ENCODE results near the gene LRP1-AS.

LRP1-AS gene

GRCh38 chr12:57158665-57159064 lies 11.2 kb upstream of the LRP1-AS start:
- no peak for DNase-seq

DNA sequence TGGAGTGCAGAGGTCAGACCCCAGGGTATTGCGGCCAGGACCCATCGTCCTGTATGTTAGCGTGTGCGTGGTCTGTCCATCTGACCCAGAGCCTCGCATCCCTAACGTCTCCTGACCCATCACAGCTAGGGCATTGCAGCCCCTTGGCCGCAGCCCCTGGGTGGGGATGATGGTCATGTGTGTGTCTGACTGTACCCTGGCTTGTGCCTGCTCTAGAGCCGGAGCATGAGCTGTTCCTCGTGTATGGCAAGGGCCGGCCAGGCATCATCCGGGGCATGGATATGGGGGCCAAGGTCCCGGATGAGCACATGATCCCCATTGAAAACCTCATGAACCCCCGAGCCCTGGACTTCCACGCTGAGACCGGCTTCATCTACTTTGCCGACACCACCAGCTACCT lies 10.8 kb upstream of the LRP1-AS start:
- no peak for DNase-seq

DNA sequence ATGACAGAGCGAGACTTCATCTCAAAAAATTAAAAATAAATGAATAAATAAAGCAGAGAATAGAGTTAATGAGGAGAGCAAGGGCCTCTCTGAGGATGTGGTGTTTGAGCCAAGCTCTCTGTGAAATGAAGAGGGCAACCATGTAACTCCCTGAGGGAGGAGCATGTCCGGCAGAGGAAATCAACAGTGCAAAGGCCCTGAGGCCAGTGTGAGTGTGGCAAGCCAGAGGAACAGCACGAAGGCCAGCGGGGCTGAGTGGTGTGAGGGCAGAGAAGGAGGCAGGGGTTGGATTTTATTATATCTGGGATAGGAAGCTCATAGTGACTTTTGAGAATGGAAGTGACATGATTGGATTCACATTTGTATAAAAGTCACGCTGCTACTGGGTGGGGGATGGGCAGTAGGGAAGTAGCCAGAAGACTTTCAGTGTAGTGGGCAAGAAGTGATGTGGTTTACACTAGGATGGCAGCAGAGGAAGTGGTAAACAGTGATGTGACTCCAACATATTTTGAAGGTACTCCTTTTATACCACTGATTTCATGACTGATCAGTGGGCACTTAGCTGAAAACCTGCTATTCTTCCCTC lies 10.3 kb upstream of the LRP1-AS start:
- no peak for DNase-seq

- DNase-seq, result no peak
Observed at GRCh38 chr12:57156701-57157403, 9.4 kb upstream of the LRP1-AS start.

DNA sequence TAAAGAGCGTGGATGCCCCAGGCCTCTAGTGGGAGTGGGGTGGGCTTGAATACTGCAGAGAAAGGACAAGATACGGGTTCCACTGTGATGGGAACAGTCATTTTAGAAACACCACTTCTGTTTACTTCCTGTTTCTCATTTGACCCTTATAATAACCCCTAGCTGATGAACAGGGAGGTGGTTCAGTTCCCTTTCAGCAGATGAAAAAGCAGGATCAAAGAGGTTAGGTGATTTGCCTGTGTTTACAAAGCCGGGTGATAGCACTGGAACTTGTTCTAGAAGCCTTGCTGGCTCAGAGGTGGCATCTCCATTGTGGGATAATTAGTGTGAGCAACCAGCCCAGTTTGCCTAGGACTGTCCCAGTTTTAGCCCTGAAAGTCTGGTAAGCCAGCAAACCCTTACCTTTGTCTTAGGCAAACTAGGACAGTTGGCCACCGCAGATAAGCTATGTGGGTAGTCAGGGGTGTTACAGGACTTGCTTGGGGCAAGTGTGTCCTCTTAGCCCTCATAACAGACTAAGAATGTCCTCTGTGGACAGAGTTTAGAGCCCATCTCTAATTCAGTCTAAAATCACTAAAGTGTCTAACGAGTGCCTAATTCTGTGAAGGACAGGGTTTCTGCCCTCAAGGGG lies 7.5 kb upstream of the LRP1-AS start:
- no peak for DNase-seq

GRCh38 chr12:57154076-57154475 lies 6.7 kb upstream of the LRP1-AS start:
- no peak for DNase-seq

- DNase-seq, result no peak
Observed at GRCh38 chr12:57153415-57153997, 6.1 kb upstream of the LRP1-AS start.

GRCh38 chr12:57152639-57153038 lies 5.2 kb upstream of the LRP1-AS start:
- no peak for DNase-seq

- DNase-seq, result no peak
Observed at GRCh38 chr12:57151741-57152630, 4.6 kb upstream of the LRP1-AS start.

GRCh38 chr12:57150400-57151000 lies 3.1 kb upstream of the LRP1-AS start:
- no peak for DNase-seq

GRCh38 chr12:57149245-57149900 lies 2.0 kb upstream of the LRP1-AS start:
- no peak for DNase-seq

DNA sequence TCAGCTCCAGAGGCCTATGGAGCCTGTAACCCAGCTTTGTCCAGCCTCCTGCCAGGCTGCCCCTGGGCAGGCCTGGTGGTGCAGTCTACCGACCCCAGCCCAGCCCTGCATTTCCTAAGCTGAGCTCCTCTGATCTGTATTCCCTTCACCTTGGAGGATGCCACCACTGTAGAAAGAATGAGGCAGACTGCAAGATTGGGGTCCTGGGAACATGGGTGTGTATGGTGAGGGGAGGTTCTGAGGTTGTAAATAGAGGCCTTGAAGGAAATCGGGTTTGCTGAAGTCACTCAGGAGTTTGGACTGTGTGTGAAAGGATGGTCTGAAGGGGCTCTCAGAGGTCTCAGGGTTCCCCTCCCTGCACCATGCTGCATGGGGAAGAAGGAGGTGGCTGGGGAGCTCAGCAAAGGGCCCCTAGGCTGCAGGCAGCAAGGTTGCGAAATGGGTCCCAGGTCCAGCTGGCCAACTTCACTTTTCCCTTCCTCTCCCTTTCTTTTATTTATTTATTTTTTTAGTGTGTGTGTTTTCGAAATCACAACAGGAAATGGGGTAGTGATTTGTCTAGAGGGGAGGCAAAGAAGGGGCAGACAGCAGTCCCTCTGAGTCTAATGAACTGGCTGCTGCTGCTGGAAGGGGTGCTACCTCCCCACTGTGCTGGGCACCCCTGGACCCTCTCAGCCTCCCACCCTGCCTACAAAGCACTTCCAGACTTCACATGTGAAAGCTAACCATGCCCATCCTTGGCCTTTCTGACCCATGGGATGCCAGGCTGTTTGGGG lies 1.2 kb upstream of the LRP1-AS start:
- DNase-seq, result no peak

DNA sequence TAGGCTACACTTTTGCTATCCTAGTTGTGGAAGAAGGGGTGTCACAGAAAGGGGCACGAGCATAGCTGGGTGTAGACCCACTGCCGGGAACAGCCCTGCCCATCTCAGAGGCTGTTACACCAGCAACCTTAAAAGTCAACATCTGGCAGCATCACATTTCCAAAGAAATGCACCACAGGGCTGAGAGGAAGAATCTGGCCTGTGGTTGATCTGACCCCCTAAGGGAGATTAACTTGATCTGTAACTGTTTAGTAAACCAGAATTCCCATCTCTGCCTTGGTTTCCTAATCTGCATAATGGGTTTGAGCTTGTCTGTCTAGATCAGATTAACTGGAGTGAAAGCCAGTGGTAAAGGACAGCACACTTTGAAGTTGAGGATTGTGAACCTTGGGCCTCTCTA lies 1.3 kb downstream of the LRP1-AS start:
- DNase-seq, result no peak

GRCh38 chr12:57145460-57146059 lies 1.9 kb downstream of the LRP1-AS start:
- DNase-seq, result no peak

DNA sequence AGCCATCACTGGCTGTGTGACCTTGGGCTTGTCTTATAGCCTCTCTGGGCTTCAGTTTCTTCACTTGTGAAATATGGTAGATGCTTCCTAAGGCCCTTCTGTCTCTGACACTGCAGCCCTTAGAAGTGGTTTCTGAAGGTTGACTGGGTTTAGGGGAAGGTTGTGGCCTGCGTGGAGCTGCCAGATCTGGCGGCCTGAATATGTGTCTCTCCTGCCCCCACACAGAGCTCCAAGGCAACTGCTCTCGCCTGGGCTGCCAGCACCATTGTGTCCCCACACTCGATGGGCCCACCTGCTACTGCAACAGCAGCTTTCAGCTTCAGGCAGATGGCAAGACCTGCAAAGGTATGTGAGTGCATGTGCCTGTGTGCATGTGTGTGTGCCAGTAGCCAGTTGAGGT lies 4.0 kb downstream of the LRP1-AS start:
- no peak for DNase-seq

- DNase-seq, result no peak
Observed at GRCh38 chr12:57142727-57143126, 4.7 kb downstream of the LRP1-AS start.

DNA sequence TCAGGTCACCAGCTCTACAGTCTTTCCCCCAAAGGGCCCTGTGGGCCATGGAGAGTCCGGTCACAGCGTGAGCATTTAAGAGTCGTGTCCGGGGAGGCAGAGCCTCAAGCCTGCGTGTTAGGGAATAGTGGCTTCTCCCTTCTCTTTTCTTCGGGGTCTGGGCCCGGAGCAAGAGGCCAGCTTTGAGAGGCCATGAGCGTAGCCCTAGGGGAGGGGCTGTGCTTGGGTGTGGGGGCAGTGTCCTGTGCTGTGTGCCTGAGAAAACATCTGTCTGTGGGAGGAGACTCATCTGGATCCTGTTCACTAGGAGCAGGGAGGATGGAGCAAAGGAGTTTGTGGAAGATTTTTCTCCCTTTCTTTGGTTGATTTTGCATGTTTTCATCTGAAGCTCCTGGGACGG lies 5.3 kb downstream of the LRP1-AS start:
- no peak for DNase-seq

- DNase-seq, result no peak
Observed at GRCh38 chr12:57141249-57141648, 6.2 kb downstream of the LRP1-AS start.

- DNase-seq, result no peak
Observed at GRCh38 chr12:57139796-57140649, 7.4 kb downstream of the LRP1-AS start.

Measured in GF-D8 (cell line).